Diencephalon (tissue), 1 donor: ENCODE results near the gene C1orf94. TPM values are rescaled to one million over a fixed set of nuclear protein-coding genes. Genes with fewer than 3 reads are reported as not detected.

Experiments used
- total RNA-seq: library from RNA; depleted of rRNA; stranded (reverse); fragments of >200 nt; gene quantifications from one replicate; pipeline ENCODE4 v1.2.3, GENCODE V29; 2014

The C1orf94 gene, protein sequence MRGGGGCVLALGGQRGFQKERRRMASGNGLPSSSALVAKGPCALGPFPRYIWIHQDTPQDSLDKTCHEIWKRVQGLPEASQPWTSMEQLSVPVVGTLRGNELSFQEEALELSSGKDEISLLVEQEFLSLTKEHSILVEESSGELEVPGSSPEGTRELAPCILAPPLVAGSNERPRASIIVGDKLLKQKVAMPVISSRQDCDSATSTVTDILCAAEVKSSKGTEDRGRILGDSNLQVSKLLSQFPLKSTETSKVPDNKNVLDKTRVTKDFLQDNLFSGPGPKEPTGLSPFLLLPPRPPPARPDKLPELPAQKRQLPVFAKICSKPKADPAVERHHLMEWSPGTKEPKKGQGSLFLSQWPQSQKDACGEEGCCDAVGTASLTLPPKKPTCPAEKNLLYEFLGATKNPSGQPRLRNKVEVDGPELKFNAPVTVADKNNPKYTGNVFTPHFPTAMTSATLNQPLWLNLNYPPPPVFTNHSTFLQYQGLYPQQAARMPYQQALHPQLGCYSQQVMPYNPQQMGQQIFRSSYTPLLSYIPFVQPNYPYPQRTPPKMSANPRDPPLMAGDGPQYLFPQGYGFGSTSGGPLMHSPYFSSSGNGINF
- total RNA-seq = 0.23 TPM

DNA sequence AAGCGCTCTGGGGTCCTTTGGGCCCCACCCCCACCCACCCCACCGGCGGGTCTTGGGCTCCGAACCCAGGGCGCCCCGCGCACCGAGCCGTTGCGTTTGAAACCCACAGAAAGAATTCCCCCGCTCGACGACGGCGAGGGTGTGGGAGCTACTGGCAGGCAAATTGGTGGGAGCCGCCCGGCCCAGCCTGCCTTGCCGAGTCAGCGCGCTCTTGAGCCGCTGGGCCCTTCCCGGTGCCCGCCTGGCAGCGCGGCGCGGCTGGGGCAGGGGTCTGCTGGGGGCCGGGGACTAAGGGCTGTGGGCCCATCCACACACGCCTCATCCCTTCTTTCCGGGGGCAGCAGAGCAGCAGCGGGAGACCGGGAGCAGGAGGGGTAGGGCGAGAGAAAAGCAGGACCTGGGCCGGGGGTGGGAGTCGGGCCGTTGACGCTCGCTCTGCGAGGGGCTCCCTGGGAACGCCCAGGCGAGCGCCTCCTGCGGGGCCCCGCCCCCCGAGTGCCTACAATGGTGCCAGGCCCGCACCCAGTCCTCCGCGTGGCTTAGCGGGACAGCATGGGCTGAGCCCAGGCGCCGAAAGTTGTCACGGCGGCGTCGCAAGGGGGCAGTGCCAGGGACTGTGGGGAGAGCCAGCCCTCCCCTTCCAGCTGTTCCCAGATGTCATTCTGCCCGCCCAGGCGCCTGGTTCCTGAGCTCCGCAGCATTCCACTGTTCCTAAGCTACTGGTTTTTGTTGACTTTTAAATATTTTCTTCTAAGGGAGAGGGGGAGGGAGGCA is at the start of gene C1orf94:
Gene C1orf94, plus strand, starts transcription at position 78 of the 774 bp plus-strand sequence. CDS start 883 bp downstream, outside the sequence.

DNA sequence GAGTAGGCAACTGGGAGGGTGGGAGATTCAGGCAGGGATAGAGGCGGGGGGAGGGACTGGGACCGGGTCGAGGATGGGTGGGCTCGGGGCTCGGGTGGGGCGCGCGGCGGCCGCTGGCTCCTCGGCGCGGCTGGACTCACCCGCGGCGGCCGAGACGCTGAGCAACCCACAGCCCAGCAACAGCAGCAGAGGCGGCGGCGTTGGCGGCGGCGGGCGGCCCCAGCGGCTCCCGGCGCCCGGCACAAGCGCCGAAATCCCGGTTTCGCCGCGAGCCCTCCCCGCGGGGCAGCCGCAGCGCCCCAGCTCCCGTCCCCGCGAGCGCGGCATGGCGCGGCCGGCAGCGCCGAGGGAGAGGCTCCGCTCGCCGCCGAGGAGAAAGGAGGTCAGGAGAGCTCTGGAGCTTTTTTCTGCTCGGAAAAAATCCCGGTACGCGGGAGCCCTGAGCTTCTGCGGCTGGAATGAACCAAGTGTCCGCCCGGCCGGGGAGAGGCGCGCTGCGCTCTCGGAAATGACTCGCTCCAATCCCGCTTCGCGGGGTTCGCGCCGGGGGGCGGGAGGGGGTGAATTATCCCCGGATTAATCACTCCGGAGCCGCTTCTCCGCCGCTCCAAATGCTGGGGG is 11.8 kb upstream of the C1orf94 start, which contains the start of gene CSMD2:
Gene CSMD2, minus strand, starts transcription at position 460 of the 621 bp plus-strand sequence. Its CDS starts 133 bp downstream, at position 327.

Other genes with a start within 250 kb of the C1orf94 start
- gene CSMD2, start 11.7 kb upstream of the C1orf94 start, total RNA-seq = 31.8 TPM